Osteocyte (in vitro differentiated cells): Measurements from ENCODE around the gene KIF4A. TPM values are rescaled to one million over a fixed set of nuclear protein-coding genes. Genes with fewer than 3 reads are reported as not detected.

Experiments used
- DNase-seq: peaks from one replicate; pipeline ENCODE4 v3.0.0; 2021; ENCODE audit warnings: mixed read lengths; ENCODE audit not compliant: unreplicated experiment; ENCODE audit errors: extremely low spot score
- H3K27ac Mint-ChIP-seq: one replicate; pipeline ENCODE4 v1.8.0; 2021; ENCODE audit warnings: mild to moderate bottlenecking, mixed read lengths; ENCODE audit not compliant: unreplicated experiment
- H3K27me3 Mint-ChIP-seq: one replicate; pipeline ENCODE4 v1.8.0; 2021; ENCODE audit warnings: mixed read lengths; ENCODE audit not compliant: unreplicated experiment
- H3K36me3 Mint-ChIP-seq: one replicate; pipeline ENCODE4 v1.8.0; 2021; ENCODE audit warnings: mixed read lengths; ENCODE audit not compliant: unreplicated experiment
- H3K4me1 Mint-ChIP-seq: one replicate; pipeline ENCODE4 v1.8.0; 2021; ENCODE audit warnings: mixed read lengths; ENCODE audit not compliant: unreplicated experiment
- H3K4me3 Mint-ChIP-seq: one replicate; pipeline ENCODE4 v1.8.0; 2021; ENCODE audit warnings: mild to moderate bottlenecking, moderate library complexity, mixed read lengths; ENCODE audit not compliant: unreplicated experiment
- H3K9me3 Mint-ChIP-seq: one replicate; pipeline ENCODE4 v1.8.0; 2021; ENCODE audit warnings: mixed read lengths; ENCODE audit not compliant: unreplicated experiment
- total RNA-seq: library from RNA; stranded (reverse); gene quantifications from 2 replicates; pipeline ENCODE4 v1.2.1, GENCODE V29; 2021
- TF ChIP-seq, protein P1 (sequence below): fragments of 200-600 bp; sonication (generic); IDR thresholded peaks from 2 replicates; pipeline ENCODE4 v1.5.0; 2021; ENCODE audit warnings: antibody characterized with exemption, mild to moderate bottlenecking, moderate library complexity

The KIF4A gene
- total RNA-seq, 1 donor from 2014 or later, result 6.1 TPM

DNA sequence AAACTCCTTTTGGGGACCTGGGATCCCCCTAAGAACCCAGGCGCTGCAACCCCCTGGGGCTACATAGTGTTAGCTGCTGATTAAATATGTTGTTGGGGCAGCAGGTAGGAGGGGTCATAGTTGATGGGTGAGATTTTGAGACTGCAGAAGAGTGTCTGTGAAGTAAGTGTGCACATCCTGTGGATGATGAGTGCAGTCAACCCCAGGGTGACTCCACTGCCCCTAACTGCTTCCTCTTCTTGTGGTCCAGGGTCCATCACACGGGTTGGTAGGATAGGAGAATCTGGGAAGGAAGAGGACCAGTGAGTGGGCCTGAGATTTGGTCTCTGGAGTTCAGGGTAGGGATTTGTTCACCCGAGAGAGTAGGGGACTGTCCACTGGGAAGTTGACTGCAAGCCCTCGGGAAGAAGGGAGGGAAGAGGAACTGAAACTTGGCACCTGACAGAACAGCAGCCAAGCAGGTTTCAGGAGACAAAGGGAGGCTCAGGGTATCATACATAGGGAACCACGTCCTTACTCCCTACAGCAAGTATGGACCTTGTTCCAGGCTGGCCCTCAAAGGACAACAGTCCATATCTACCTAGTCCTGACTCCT, 163.2 kb downstream of the KIF4A start:
- no peaks in the 10 kb centered on the region for H3K27me3 Mint-ChIP-seq
- H3K36me3 Mint-ChIP-seq, result no peaks in the 10 kb centered on the region
- H3K4me3 Mint-ChIP-seq, result peak overlapping the region; percentile 88
- TF ChIP-seq, protein P1, sequence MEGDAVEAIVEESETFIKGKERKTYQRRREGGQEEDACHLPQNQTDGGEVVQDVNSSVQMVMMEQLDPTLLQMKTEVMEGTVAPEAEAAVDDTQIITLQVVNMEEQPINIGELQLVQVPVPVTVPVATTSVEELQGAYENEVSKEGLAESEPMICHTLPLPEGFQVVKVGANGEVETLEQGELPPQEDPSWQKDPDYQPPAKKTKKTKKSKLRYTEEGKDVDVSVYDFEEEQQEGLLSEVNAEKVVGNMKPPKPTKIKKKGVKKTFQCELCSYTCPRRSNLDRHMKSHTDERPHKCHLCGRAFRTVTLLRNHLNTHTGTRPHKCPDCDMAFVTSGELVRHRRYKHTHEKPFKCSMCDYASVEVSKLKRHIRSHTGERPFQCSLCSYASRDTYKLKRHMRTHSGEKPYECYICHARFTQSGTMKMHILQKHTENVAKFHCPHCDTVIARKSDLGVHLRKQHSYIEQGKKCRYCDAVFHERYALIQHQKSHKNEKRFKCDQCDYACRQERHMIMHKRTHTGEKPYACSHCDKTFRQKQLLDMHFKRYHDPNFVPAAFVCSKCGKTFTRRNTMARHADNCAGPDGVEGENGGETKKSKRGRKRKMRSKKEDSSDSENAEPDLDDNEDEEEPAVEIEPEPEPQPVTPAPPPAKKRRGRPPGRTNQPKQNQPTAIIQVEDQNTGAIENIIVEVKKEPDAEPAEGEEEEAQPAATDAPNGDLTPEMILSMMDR, result no peak
- peaks cover 20% of the 10 kb centered on the region for H3K4me1 Mint-ChIP-seq
- no peaks in the 10 kb centered on the region for H3K9me3 Mint-ChIP-seq
- no peak for DNase-seq
- H3K27ac Mint-ChIP-seq, result peak overlapping the region; percentile 18

DNA sequence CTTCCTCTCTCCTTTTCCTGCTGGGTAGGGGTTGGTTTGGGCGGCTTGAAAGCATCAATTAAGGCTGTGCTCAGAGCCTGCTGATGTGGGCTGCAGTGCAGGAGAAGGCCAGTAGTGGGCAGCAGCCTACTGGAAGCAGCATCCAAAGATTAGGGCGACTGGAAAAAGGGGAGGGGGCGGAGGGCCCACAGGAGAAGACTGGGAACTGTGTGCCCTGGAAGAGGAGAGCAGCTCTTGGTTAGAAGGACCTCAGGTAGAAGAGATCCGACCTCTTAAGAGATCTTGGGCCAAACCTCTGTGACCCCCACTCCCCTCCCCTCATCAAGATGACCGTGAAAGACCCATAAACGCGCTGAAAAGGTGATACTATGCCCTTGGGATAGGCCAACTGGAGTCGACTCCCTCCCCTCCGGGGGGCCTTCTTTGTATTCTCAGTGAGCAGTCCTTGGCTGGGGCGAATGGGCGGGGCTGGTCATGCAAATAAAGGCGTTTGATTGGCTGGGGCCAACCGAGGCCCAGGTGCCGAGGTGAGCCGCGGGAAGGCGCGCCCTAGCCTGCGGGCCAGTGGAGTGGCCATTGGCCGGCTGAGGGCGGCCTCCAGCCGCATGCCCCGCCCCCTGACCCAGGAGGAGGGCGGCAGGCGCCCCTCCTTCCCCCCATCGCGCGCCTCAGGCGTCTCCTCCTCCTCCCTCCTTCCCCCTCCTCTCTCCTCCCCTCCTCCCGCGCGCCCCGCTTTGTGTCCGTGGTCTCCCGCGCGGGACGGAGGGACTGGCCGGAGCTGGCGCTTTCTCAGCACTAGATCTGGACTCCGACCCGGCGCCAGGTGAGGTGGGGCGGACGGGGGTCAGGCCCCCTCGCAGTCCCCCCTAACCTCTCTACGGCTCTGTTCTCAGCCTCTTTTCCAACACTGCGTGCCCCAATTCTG, 164.8 kb downstream of the KIF4A start:
- Mint-ChIP-seq H3K27me3 (no peaks in the 10 kb centered on the region), H3K36me3 (no peaks in the 10 kb centered on the region), H3K9me3 (no peaks in the 10 kb centered on the region), H3K4me3 (peak overlapping the region; percentile 70), H3K4me1 (peaks cover 20% of the 10 kb centered on the region), H3K27ac (peak overlapping the region; percentile 71)
- no peak for DNase-seq
- TF ChIP-seq, protein P1, result peak; percentile 78

DNA sequence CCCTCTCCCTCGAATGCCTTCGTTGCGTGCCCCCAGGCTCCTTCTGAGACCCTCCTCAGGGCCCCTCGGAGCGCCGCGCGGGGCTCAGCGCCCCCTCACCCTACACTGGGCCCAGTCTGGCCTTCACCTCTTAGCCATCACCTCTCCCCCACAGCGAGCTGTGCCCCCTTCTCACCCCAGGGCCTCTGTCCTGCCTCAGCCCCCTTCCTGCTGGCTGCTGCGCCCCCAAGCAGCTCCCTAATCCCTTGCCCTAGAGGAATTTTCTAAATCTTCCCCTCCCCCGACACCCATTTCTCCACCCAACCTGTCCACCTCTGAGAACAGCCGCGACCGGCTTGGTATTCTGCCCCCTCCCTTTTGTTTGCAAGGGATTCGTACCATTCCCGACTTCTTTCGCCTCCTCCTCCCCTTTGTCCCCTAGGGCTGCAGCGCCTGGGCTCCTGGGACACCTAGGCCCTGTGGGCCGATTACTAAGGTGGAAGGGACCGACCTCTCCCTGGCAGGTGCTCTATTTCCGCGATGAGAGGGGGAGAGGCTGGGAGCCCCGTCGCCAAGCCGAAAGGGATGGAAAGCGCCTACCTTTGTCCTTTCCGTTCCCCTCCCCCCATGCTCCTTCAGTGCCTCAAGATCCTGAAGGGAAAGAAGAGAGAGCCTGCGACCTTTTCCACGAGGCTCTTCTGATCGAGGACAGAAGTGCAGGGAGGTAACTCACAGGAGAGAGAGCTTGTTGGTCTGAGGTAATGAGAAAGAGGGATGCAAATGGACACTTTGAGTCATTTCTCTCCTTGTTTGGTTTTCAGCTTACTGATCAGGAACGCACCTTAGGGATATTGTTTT, 165.7 kb downstream of the KIF4A start:
- H3K4me3 Mint-ChIP-seq, result peak overlapping the region; percentile 70
- H3K4me1 Mint-ChIP-seq, result peaks cover 20% of the 10 kb centered on the region
- no peaks in the 10 kb centered on the region for H3K9me3 Mint-ChIP-seq
- no peaks in the 10 kb centered on the region for H3K27me3 Mint-ChIP-seq
- DNase-seq, result no peak
- TF ChIP-seq, protein P1, result no peak
- H3K36me3 Mint-ChIP-seq, result peaks cover 3% of the 10 kb centered on the region
- peak overlapping the region; percentile 42 for H3K27ac Mint-ChIP-seq

DNA sequence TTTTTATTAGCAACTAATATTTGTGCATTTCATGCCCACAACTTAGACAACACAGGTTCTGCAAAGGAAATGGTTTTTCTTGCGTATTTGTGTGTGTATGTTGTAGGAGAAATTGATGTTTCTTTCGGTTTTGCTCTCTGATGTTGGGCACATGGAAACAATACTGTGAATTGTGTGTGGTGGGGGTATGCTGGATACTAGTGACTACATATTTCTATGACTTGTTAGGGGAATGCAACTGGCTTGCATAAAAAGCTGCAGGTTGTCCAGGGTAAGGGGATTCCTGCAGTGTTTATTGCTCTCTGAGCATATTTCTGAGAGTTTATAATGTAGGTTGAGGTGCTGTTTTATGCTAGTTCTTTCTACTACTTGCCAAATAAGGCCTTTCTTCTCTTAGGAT, 166.4 kb downstream of the KIF4A start:
- peaks cover 3% of the 10 kb centered on the region for H3K36me3 Mint-ChIP-seq
- no peak overlapping the region for H3K4me3 Mint-ChIP-seq
- no peak for DNase-seq
- peaks cover 3% of the 10 kb centered on the region for H3K9me3 Mint-ChIP-seq
- TF ChIP-seq, protein P1, result no peak
- no peaks in the 10 kb centered on the region for H3K27me3 Mint-ChIP-seq
- H3K4me1 Mint-ChIP-seq, result peaks cover 20% of the 10 kb centered on the region
- H3K27ac Mint-ChIP-seq, result no peak overlapping the region
